ENCODE results near the gene CKS2. TPM values are rescaled to one million over a fixed set of nuclear protein-coding genes. Genes with fewer than 3 reads are reported as not detected.
A peak's percentile ranks its signal among the peaks of the same experiment; 100 is the strongest.

CKS2 gene
- total and polyA plus RNA-seq, 5 experiments from 2014 or later, result 4.8 to 13.6 (median 7.0) TPM

DNA sequence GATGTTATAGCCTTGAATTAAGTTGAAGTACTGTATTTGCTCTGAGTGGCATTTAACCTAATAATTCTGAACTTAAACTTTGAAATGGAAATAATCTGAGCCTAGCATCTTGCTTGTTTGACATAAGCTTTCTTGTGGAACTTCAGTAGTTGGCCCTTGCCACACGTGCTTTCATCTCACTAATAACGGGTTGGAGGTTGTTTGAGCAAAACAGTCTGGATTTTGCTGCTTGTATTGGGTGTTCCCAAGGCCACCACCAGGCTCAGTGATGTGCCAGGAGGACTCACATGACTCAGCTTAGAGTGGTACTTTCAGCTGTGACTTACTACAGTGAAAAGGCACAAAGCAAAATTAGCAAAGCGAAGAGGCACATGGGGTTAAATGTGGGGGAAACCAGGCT lies 43.0 kb downstream of the CKS2 start:
- H3K36me3 Mint-ChIP-seq, result peaks cover 0 to 100% (median 14%) of the 10 kb centered on the region in 3 donors
- H3K4me3 Mint-ChIP-seq, result no peak overlapping the region
- ATAC-seq (no peak), DNase-seq (no peak)
- POLR2A ChIA-PET, result no interaction called here
- H3K9me3 Mint-ChIP-seq, result no peaks in the 10 kb centered on the region
- no peaks in the 10 kb centered on the region for H3K27me3 Mint-ChIP-seq
- peak overlapping the region in 8 of 10 donors; percentile 6 to 69 (median 42) for H3K27ac Mint-ChIP-seq
- peaks cover 21 to 36% (median 27%) of the 10 kb centered on the region in 4 donors for H3K4me1 Mint-ChIP-seq

DNA sequence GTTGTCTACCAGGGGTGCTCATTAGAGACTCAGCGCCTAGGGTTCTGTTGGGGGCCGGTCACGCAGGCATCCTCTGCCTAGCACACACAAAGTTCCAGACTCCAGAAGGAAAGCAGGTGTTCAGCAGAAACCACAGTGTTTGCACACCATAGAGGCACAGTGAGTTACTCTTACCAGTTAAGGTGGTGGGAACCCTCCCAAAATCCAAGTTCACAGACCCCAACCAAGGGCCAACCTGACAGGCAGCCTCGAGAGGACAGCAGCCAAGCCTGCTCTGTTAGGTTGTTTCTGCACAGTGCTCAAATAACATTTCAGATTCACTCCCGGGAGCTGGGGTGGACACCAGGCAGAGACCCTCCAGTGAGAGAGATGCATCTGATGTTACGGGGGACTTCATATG lies 43.5 kb downstream of the CKS2 start:
- ATAC-seq (no peak), DNase-seq (no peak)
- Mint-ChIP-seq H3K4me3 (no peak overlapping the region), H3K27ac (peak overlapping the region in 6 of 10 donors; percentile 18 to 78 (median 46)), H3K4me1 (peaks cover 21 to 36% (median 27%) of the 10 kb centered on the region in 4 donors), H3K36me3 (peaks cover 0 to 100% (median 13%) of the 10 kb centered on the region in 3 donors), H3K9me3 (no peaks in the 10 kb centered on the region), H3K27me3 (no peaks in the 10 kb centered on the region)
- POLR2A ChIA-PET, result interaction anchor here (0.5 kb wide), 1 partner anchor 28 kb away, joined by 5 read pairs; no protein-coding TSS in a partner anchor

DNA sequence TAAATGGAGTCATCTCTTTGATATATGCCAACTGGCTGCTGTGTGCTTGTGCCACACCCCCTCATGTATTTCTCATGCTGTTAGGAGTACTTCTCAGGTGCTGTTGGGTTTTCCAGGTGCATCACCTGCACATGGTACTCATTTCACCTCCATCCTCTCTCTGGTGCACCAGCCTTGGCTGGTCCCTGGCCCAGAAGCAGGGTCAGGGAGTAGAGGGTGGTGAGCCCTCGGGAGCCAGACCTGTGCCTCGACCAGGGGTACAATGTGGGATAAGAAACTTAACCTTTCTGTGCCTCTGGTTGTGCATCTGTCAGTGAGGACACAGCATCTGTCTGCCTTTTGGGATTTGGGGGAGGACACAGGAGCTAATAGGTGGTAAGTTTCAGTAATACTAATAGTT lies 45.8 kb downstream of the CKS2 start:
- no peaks in the 10 kb centered on the region for H3K9me3 Mint-ChIP-seq
- H3K27ac Mint-ChIP-seq, result peak overlapping the region in 7 of 10 donors; percentile 9 to 90 (median 73)
- ATAC-seq (no peak), DNase-seq (no peak)
- peaks cover 0 to 100% (median 22%) of the 10 kb centered on the region in 3 donors for H3K36me3 Mint-ChIP-seq
- H3K4me1 Mint-ChIP-seq, result peaks cover 16 to 36% (median 20%) of the 10 kb centered on the region in 4 donors
- H3K27me3 Mint-ChIP-seq, result no peaks in the 10 kb centered on the region
- H3K4me3 Mint-ChIP-seq, result no peak overlapping the region
- POLR2A ChIA-PET, result no interaction called here

DNA sequence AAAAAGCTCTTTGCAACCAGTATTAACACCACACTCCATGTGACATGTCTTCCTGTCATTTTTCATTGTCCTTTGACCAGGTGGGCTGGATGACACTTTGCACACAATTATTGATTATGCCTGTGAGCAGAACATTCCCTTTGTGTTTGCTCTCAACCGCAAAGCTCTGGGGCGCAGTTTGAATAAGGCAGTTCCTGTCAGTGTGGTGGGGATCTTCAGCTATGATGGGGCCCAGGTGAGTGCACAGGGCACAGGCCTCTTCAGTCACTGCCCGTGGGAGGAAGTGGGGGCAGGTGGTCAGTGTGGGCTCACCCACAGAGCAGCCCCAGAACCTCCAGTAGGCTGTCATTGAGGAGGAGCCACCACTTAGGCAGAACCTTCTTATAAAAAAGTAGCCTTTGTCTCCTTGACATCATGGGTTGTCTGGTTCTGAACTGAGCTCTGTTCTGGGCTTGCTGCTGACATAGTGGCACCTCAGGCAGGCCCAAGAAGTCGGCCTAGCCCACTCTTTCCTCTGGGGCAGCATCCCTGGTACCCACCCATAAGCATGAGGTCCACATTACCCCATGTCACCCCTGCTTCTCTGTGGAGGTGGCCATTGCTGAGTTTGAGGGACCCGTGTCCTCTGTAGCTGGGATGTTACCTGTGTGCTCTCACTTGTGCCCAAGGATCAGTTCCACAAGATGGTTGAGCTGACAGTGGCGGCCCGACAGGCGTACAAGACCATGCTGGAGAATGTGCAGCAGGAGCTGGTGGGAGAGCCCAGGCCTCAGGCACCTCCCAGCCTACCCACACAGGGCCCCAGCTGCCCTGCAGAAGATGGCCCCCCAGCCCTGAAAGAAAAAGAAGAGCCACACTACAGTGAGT lies 46.6 kb downstream of the CKS2 start:
- Mint-ChIP-seq H3K4me3 (peak overlapping the region in 1 of 10 donors; percentile 10), H3K27ac (peak overlapping the region; percentile 11 to 90 (median 64)), H3K9me3 (no peaks in the 10 kb centered on the region), H3K36me3 (peaks cover 0 to 98% (median 22%) of the 10 kb centered on the region in 3 donors), H3K4me1 (peaks cover 8 to 29% (median 13%) of the 10 kb centered on the region in 4 donors), H3K27me3 (no peaks in the 10 kb centered on the region)
- ATAC-seq, result no peak
- no peak for DNase-seq
- POLR2A ChIA-PET, result no interaction called here

DNA sequence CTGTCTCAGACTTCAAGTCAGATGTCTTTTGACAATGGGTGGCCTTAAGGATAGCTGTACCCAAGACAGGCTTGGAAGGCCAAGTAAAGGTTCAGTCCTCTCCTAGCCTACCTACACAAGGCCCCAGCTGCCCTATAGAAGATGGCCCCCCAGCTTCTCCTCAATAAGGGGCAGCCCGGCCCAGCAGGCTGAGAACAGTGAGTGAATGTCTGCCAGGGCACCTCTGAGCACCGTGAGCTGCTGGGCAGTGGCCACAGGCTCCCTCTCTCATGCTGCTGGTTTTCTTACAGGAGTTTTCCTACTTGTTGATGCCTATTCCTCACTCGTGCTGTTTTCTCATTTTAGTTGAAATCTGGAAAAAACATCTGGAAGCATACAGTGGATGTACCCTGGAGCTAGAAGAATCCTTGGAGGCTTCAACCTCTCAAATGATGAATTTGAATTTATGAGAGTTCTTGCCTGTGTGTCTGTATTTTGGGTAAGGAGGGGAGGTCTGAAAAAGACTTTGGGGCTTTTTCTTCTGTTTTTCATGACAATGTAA lies 47.5 kb downstream of the CKS2 start:
- no peak for ATAC-seq
- no peak for DNase-seq
- H3K9me3 Mint-ChIP-seq, result no peaks in the 10 kb centered on the region
- peaks cover 0 to 90% (median 22%) of the 10 kb centered on the region in 3 donors for H3K36me3 Mint-ChIP-seq
- H3K4me1 Mint-ChIP-seq, result peaks cover 8 to 21% (median 10%) of the 10 kb centered on the region in 4 donors
- no peaks in the 10 kb centered on the region for H3K27me3 Mint-ChIP-seq
- H3K27ac Mint-ChIP-seq, result peak overlapping the region in 9 of 10 donors; percentile 22 to 83 (median 56)
- no peak overlapping the region for H3K4me3 Mint-ChIP-seq
- POLR2A ChIA-PET, result no interaction called here

DNA sequence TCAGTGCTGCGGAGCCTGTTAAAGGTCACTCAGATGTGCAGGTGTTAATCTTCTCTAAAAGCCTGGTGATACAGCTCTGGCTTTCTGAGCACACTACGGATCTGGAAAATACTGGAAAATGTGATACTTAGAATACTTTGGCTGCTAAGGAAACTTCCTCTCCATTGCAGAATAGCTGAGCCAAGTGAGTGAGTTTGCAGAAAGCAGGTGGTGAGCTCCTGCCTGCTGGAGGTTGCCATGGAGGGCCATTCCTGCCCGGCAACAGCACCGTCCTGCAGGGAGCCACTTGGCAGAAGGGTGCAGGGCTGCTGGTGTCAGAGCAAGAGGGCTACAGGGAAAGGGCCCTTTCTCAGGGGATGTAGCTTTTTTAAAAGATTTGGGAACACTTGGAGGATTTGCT lies 48.0 kb downstream of the CKS2 start:
- Mint-ChIP-seq H3K27ac (peak overlapping the region in 8 of 10 donors; percentile 21 to 83 (median 58)), H3K4me1 (peaks cover 6 to 19% (median 8%) of the 10 kb centered on the region in 4 donors), H3K4me3 (peak overlapping the region in 1 of 10 donors; percentile 20), H3K27me3 (no peaks in the 10 kb centered on the region), H3K9me3 (no peaks in the 10 kb centered on the region), H3K36me3 (peaks cover 0 to 84% (median 22%) of the 10 kb centered on the region in 3 donors)
- DNase-seq (no peak), ATAC-seq (no peak)
- POLR2A ChIA-PET, result interaction anchor here (1.1 kb wide), 1 partner anchor 34 kb away, joined by 3 read pairs; no protein-coding TSS in a partner anchor

DNA sequence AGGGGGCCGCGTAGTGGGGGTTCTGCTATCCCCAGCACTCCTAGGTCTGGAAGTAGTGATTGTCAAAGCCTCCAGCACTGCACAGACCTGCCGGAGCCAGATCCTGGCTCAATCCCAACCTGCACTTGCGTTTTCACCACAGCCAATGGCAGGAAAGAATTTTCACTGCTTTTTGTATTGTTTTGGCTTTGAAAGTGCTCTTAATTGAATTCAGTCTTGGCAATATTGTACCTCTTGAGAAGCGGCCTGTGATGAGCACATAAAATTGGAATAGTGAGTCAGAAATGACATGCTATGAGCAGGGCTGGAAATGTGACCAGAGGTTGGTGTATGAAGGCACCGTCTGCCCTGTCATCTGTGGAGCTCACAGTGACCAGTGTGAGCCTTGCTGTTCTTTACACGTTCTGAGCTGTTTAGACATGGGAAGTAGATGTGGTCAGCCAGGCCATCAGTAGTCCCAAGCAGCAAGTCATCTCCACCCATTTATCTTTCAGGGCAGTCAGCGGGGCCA lies 48.8 kb downstream of the CKS2 start:
- no peak for ATAC-seq
- H3K36me3 Mint-ChIP-seq, result peaks cover 0 to 76% (median 22%) of the 10 kb centered on the region in 3 donors
- no peaks in the 10 kb centered on the region for H3K9me3 Mint-ChIP-seq
- peaks cover 9 to 19% (median 11%) of the 10 kb centered on the region in 4 donors for H3K4me1 Mint-ChIP-seq
- peak overlapping the region in 1 of 10 donors; percentile 8 for H3K4me3 Mint-ChIP-seq
- H3K27me3 Mint-ChIP-seq, result no peaks in the 10 kb centered on the region
- POLR2A ChIA-PET, result interaction anchor here (0.8 to 1.1 kb wide), 2 partner anchors 13 to 35 kb away, joined by 3 read pairs; no protein-coding TSS in a partner anchor
- no peak for DNase-seq
- H3K27ac Mint-ChIP-seq, result peak overlapping the region in 9 of 10 donors; percentile 11 to 87 (median 53)

DNA sequence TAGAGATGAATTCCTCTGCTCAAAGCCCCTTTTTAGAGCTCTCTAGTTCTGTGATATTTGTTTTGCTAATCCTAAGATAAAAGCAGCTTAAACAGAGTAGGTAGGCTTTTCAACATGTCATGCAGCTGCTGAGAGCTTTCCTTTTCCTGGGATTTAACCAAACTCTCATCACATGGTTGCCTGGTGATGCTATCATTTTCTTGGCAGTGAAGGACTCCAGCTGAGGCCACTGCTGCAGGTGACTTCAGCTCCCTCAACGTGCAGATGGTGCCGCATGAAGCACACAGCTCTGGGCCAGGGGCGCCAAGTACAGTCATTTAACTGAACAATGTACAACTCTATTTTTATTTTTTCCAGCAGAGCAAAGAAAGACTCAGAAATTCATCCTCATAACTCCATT lies 49.5 kb downstream of the CKS2 start:
- peaks cover 11 to 19% (median 13%) of the 10 kb centered on the region in 4 donors for H3K4me1 Mint-ChIP-seq
- peak overlapping the region in 9 of 10 donors; percentile 0 to 87 (median 73) for H3K27ac Mint-ChIP-seq
- no peak for DNase-seq
- no peaks in the 10 kb centered on the region for H3K9me3 Mint-ChIP-seq
- no peaks in the 10 kb centered on the region for H3K27me3 Mint-ChIP-seq
- POLR2A ChIA-PET, result interaction anchor here (0.8 kb wide), 1 partner anchor 13 kb away, joined by 3 read pairs; no protein-coding TSS in a partner anchor
- H3K4me3 Mint-ChIP-seq, result no peak overlapping the region
- peaks cover 0 to 69% (median 22%) of the 10 kb centered on the region in 3 donors for H3K36me3 Mint-ChIP-seq
- no peak for ATAC-seq

DNA sequence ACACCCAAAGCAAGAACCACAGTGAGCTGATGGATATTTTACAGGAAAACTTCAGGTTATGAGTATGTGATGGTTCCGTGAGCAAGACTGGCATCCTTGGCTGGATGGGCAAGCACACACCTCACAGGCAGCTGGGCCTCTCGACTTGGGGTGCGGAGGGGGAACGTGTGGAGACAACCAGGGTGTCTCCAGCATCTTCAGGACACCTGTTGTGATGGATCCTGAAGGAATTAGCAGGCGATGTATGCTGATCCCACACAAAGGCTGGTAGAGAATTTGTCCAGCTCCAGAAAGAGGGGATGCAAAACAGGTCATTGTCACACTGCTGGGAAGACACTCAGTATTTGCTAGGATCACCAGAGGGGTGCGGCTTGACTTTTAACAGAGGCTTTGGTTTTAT lies 50.0 kb downstream of the CKS2 start:
- H3K27me3 Mint-ChIP-seq, result no peaks in the 10 kb centered on the region
- H3K9me3 Mint-ChIP-seq, result no peaks in the 10 kb centered on the region
- H3K27ac Mint-ChIP-seq, result peak overlapping the region in 8 of 10 donors; percentile 9 to 83 (median 64)
- peak overlapping the region in 1 of 10 donors; percentile 8 for H3K4me3 Mint-ChIP-seq
- H3K4me1 Mint-ChIP-seq, result peaks cover 11 to 19% (median 15%) of the 10 kb centered on the region in 4 donors
- POLR2A ChIA-PET, result interaction anchor here (0.6 kb wide), 1 partner anchor 322 kb away, joined by 5 read pairs; no protein-coding TSS in a partner anchor
- ATAC-seq, result no peak
- no peak for DNase-seq
- H3K36me3 Mint-ChIP-seq, result peaks cover 0 to 64% (median 22%) of the 10 kb centered on the region in 3 donors

DNA sequence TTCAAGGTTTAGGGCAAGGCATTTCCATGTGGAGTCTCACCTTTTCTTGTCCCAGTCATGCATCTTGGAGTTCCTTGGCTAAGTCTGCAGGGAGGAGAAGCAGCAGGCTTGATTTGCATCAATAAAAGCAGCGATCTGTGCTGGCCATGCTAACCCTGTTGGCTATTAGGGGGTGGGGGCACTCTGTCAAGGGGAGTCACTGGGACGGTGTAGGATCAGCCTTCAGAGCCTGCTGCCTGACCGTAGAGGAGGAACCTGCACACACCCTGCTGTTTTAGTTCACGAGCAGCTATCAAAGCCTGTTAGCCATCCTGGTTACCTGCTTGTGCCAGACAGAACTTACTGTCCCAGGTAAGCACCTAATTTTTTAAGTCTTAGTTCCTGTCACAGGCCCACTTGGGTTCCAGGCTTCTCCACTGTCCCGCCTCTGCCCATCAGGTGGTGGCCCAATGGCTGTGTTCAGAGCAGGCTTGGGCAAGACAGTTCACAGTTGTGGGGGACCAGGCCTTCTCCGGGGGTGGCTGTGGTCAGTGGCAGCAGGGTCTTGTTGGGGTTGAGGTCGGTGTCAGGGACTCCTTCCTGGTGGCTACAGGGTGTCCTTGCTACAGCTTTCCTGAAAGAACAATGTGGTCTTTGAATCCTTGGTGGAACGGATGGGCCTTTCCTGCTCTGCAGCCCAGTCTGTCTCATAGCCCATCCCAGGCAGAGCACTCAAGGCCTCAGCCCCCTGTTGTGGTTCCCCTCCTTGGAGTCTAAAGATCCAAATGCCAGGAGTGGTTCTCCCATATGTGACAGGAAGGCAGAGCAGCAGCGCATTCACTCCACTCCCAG lies 51.0 kb downstream of the CKS2 start:
- DNase-seq, result no peak
- Mint-ChIP-seq H3K4me3 (peak overlapping the region in 1 of 10 donors; percentile 24), H3K27ac (peak overlapping the region in 7 of 10 donors; percentile 12 to 83 (median 76)), H3K27me3 (no peaks in the 10 kb centered on the region), H3K36me3 (peaks cover 0 to 54% (median 18%) of the 10 kb centered on the region in 3 donors), H3K4me1 (peaks cover 11 to 22% (median 18%) of the 10 kb centered on the region in 4 donors), H3K9me3 (no peaks in the 10 kb centered on the region)
- POLR2A ChIA-PET, result interaction anchor here (0.6 kb wide), 1 partner anchor 321 kb away, joined by 5 read pairs; no protein-coding TSS in a partner anchor
- ATAC-seq, result no peak

DNA sequence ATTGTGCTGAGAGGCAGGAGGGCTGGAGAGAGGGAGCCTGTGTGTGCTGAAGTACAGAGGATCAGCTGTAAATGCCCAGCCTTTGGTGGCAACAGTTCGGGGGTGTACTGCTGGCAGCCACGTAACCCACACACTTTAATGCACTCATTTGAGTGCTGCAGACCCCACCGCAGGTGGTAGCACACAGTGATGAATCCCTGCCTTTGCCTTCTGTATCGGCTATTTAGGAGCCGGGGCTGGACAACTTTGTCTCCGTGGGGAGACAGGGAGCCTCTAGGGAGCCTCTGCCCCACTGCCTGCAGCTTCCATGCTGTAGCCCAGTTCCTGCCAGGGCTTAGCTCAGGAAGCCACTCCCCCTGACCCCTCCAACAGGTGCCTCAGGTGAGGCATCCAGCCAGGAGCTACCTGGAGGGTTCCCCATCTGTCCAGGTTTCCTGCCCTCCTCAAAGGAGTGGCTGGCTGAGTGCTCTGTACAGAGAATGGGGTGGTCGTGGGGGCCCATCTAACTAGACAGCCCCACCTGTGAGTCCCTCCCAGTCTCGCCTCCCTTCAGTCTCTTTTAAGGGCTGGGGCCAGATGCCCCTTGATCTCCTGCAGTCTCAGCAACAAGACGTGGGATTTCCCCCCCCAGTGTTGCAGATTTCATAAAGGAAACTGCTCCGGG lies 51.8 kb downstream of the CKS2 start:
- POLR2A ChIA-PET, result interaction anchor here (1.9 kb wide), 1 partner anchor 12 kb away, joined by 6 read pairs; no protein-coding TSS in a partner anchor
- ATAC-seq (no peak), DNase-seq (no peak)
- no peaks in the 10 kb centered on the region for H3K27me3 Mint-ChIP-seq
- peaks cover 0 to 46% (median 18%) of the 10 kb centered on the region in 3 donors for H3K36me3 Mint-ChIP-seq
- no peak overlapping the region for H3K4me3 Mint-ChIP-seq
- H3K4me1 Mint-ChIP-seq, result peaks cover 7 to 20% (median 16%) of the 10 kb centered on the region in 4 donors
- H3K9me3 Mint-ChIP-seq, result no peaks in the 10 kb centered on the region
- peak overlapping the region in 3 of 10 donors; percentile 22 to 79 (median 55) for H3K27ac Mint-ChIP-seq
